Panc1 (cell line): Measurements from ENCODE around the gene SLCO3A1. TPM values are rescaled to one million over a fixed set of nuclear protein-coding genes. Genes with fewer than 3 reads are reported as not detected.

Source experiments
- ATAC-seq: fragments of 200-7000 bp; cut with Tn5 transposase; 2 replicates; pipeline ENCODE4 v1.9.1; 2020; ENCODE audit warnings: mild to moderate bottlenecking, moderate library complexity
- BruUV-seq: library from RNA; stranded (reverse); fragments of 400-500 nt; replicated peaks from 2 replicates; lab custom pipeline; 2021; lab: Mats Ljungman, UMichigan
- CTCF ChIA-PET: fragments of 300-600 bp; sonication (Branson Sonifier 250); formaldehyde crosslinking; loops from one replicate; lab custom pipeline; 2022; ENCODE audit warnings: antibody characterized with exemption; lab: Charles Lee
- POLR2A ChIA-PET: fragments of 300-600 bp; sonication (Branson Sonifier 250); formaldehyde crosslinking; loops from one replicate; lab custom pipeline; 2022; ENCODE audit warnings: antibody characterized with exemption; lab: Charles Lee
- DNase-seq: peaks from one replicate; pipeline ENCODE4 v3.0.0-alpha.2; 2010; ENCODE audit warnings: low read depth, low spot score
- H3K27ac ChIP-seq: 2 replicates; pipeline ENCODE4 v1.5.1; 2011; ENCODE audit warnings: mild to moderate bottlenecking, low read length, inconsistent platforms
- H3K27me3 ChIP-seq: fragments of 200-500 bp; sonication (Bioruptor generic); 2 replicates; pipeline ENCODE4 v1.6.0; 2014; ENCODE audit warnings: low read length, inconsistent platforms; ENCODE audit not compliant: control insufficient read depth, insufficient read depth
- H3K36me3 ChIP-seq: fragments of 200-500 bp; sonication (Bioruptor generic); 2 replicates; pipeline ENCODE4 v1.5.1; 2014; ENCODE audit warnings: inconsistent platforms, mild to moderate bottlenecking, low read length, moderate library complexity; ENCODE audit not compliant: control insufficient read depth, insufficient read depth
- H3K4me1 ChIP-seq: 2 replicates; pipeline ENCODE4 v1.5.1; 2011; ENCODE audit warnings: inconsistent platforms, mild to moderate bottlenecking, low read length, moderate library complexity; ENCODE audit not compliant: control insufficient read depth, insufficient read depth
- H3K4me3 ChIP-seq, 2 experiments: 2 replicates each; pipeline ENCODE4 v1.5.1; 2011 to 2012; ENCODE audit warnings: low read depth in 2 of 2, low read length in 2 of 2, mild to moderate bottlenecking in 2 of 2, inconsistent platforms in 1 of 2, moderate library complexity in 1 of 2
- H3K9me3 ChIP-seq: fragments of 200-500 bp; sonication (Bioruptor generic); 2 replicates; pipeline ENCODE4 v1.5.1; 2014; ENCODE audit warnings: low read depth, mild to moderate bottlenecking, inconsistent platforms, low read length, moderate library complexity; ENCODE audit not compliant: control insufficient read depth, insufficient read depth
- CTCF ChIP-seq: fragments of 450-650 bp; IDR thresholded peaks from 2 replicates; pipeline ENCODE4 v1.5.1; 2017; ENCODE audit warnings: mild to moderate bottlenecking
- POLR2AphosphoS5 ChIP-seq: IDR thresholded peaks from 2 replicates; pipeline ENCODE4 v1.6.1; 2012; ENCODE audit warnings: mild to moderate bottlenecking, low read depth, low read length, moderate library complexity
- REST ChIP-seq, 2 experiments: IDR thresholded peaks; 2 replicates each; pipeline ENCODE4 v1.6.1; 2011 to 2012; ENCODE audit warnings: low read depth in 2 of 2, control low read depth in 1 of 2, low read length in 1 of 2, mild to moderate bottlenecking in 1 of 2, moderate library complexity in 1 of 2; ENCODE audit not compliant: insufficient read depth in 1 of 2
- SIN3A ChIP-seq: IDR thresholded peaks from 2 replicates; pipeline ENCODE4 v1.6.1; 2012; ENCODE audit warnings: low read depth, mild to moderate bottlenecking, low read length, moderate library complexity, borderline replicate concordance; ENCODE audit not compliant: insufficient read depth
- TCF7L2 ChIP-seq: IDR thresholded peaks from 2 replicates; pipeline ENCODE4 v1.6.1; 2011; ENCODE audit warnings: mild to moderate bottlenecking, low read depth, low read length, inconsistent platforms
- in situ Hi-C: cut with HindIII; loops from 2 replicates; pipeline ENCODE4 v1.10.0; 2016; ENCODE audit warnings: low sequenced_read_pairs, low pct_unique_long_range_greater_than_20kb
- intact Hi-C: fragments of 100-400 bp; cut with micrococcal nuclease; formaldehyde crosslinking; loops from one replicate; pipeline ENCODE4 v1.10.0; 2022; ENCODE audit not compliant: unreplicated experiment
- total RNA-seq: library from RNA; stranded (reverse); gene quantifications from one replicate; pipeline ENCODE4 v1.2.1, GENCODE V29; 2021; ENCODE audit not compliant: unreplicated experiment

The SLCO3A1 gene
- total RNA-seq, 1 experiment from 2014 or later: 20.6 TPM

- Histone ChIP-seq H3K9me3 (no peaks in the 10 kb centered on the region), H3K27me3 (no peaks in the 10 kb centered on the region), H3K4me3 (no peak overlapping the region), H3K4me1 (no peaks in the 10 kb centered on the region), H3K27ac (no peak overlapping the region), H3K36me3 (no peaks in the 10 kb centered on the region)
- POLR2A ChIA-PET: no interaction called here
- no peak for ATAC-seq
- DNase-seq: no peak
- intact Hi-C loops (no loop called here), in situ Hi-C loops (no loop called here)
- CTCF ChIA-PET: no interaction called here
- no peak for TF ChIP-seq POLR2AphosphoS5
- TF ChIP-seq TCF7L2: no peak
- no peak for TF ChIP-seq CTCF
- no peak for TF ChIP-seq SIN3A
- TF ChIP-seq REST (IDR thresholded peaks at IDR 0.05; ENCODE audit: insufficient read depth in 1 of 2, low read depth in 2 of 2, low read length in 1 of 2): no peak
- BruUV-seq: no TSS peak
Measured at GRCh38 chr15:91908391-91908790, 54.9 kb downstream of the SLCO3A1 start.

GRCh38 chr15:91909111-91909510 lies 55.6 kb downstream of the SLCO3A1 start:
- no peak overlapping the region for H3K27ac ChIP-seq
- no peaks in the 10 kb centered on the region for H3K9me3 ChIP-seq
- BruUV-seq: no TSS peak
- H3K4me1 ChIP-seq: no peaks in the 10 kb centered on the region
- H3K36me3 ChIP-seq: no peaks in the 10 kb centered on the region
- no peak overlapping the region for H3K4me3 ChIP-seq
- in situ Hi-C loops: no loop called here
- TF ChIP-seq CTCF (no peak), POLR2AphosphoS5 (no peak), REST (IDR thresholded peaks at IDR 0.05; ENCODE audit: insufficient read depth in 1 of 2, low read depth in 2 of 2, low read length in 1 of 2) (no peak), TCF7L2 (no peak), SIN3A (no peak)
- intact Hi-C loops: no loop called here
- no peak for DNase-seq
- no peak for ATAC-seq
- no peaks in the 10 kb centered on the region for H3K27me3 ChIP-seq
- ChIA-PET CTCF (no interaction called here), POLR2A (no interaction called here)
